CD4-positive, alpha-beta T cell treated with Interleukin-6 at 100 ng/mL for 8 hours (primary cell): Measurements from ENCODE around the gene TUB.

Experiments
- DNase-seq: peaks from one replicate; pipeline ENCODE4 v3.0.0-alpha.2; 2020; ENCODE audit warnings: mixed read lengths, low spot score

Gene TUB

GRCh38 chr11:8068605-8069221 is 12.3 kb upstream of the TUB start:
- DNase-seq = no peak

- no peak for DNase-seq
Measured at GRCh38 chr11:8069771-8070170, 11.2 kb upstream of the TUB start.

- DNase-seq = no peak
Measured at GRCh38 chr11:8070417-8071115, 10.4 kb upstream of the TUB start.

- DNase-seq = no peak
Measured at GRCh38 chr11:8071616-8072581, 9.1 kb upstream of the TUB start.

- no peak for DNase-seq
Measured at GRCh38 chr11:8075119-8075726, 5.8 kb upstream of the TUB start.

- no peak for DNase-seq
Measured at GRCh38 chr11:8079111-8079675, 1.8 kb upstream of the TUB start.

GRCh38 chr11:8080069-8080670 is 841 bp upstream of the TUB start:
- no peak for DNase-seq

- no peak for DNase-seq
Measured at GRCh38 chr11:8081591-8082250, 710 bp downstream of the TUB start.

GRCh38 chr11:8082391-8083087 is 1.5 kb downstream of the TUB start:
- no peak for DNase-seq

GRCh38 chr11:8083088-8083395 is 2.0 kb downstream of the TUB start:
- no peak for DNase-seq

GRCh38 chr11:8083871-8084281 is 2.9 kb downstream of the TUB start:
- no peak for DNase-seq

- DNase-seq = no peak
Measured at GRCh38 chr11:8084352-8084751, 3.3 kb downstream of the TUB start.

- no peak for DNase-seq
Measured at GRCh38 chr11:8085011-8085645, 4.1 kb downstream of the TUB start.

- DNase-seq = no peak
Measured at GRCh38 chr11:8086001-8086479, 5.0 kb downstream of the TUB start.

- DNase-seq = no peak
Measured at GRCh38 chr11:8086571-8086970, 5.6 kb downstream of the TUB start.

GRCh38 chr11:8087185-8087584 is 6.2 kb downstream of the TUB start:
- DNase-seq = no peak

GRCh38 chr11:8087756-8088155 is 6.7 kb downstream of the TUB start:
- DNase-seq = no peak

GRCh38 chr11:8089791-8090510 is 8.9 kb downstream of the TUB start:
- DNase-seq = no peak

- no peak for DNase-seq
Measured at GRCh38 chr11:8090756-8091155, 9.7 kb downstream of the TUB start.
